ENCODE data around the gene VPS54.

Gene VPS54

GRCh38 chr2:64019083-64019974 lies at the start of gene VPS54:
VPS54 (minus strand) TSS chr2:64019428; CDS start chr2:63983999, 35,429 bp downstream.
- Mint-ChIP-seq H3K4me1 (peaks cover 35% of the 10 kb centered on the region), H3K4me3 (peak within 1 kb of the TSS; percentile 95), H3K36me3 (ENCODE audit: low read depth) (peaks cover 3% of the 10 kb centered on the region), H3K27ac (peak within 1 kb of the TSS; percentile 98), H3K27me3 (ENCODE audit: low read depth, poor library complexity) (no peaks in the 10 kb centered on the region), H3K9me3 (peaks cover 3% of the 10 kb centered on the region)
- DNase-seq: peak; percentile 77
- no peak for TF ChIP-seq CTCF (IDR thresholded peaks at IDR 0.05)

- no peaks in the 10 kb centered on the region for H3K36me3 Mint-ChIP-seq (ENCODE audit: low read depth)
- H3K27ac Mint-ChIP-seq: no peak overlapping the region
- peaks cover 2% of the 10 kb centered on the region for H3K27me3 Mint-ChIP-seq (ENCODE audit: low read depth, poor library complexity)
- no peaks in the 10 kb centered on the region for H3K9me3 Mint-ChIP-seq
- TF ChIP-seq CTCF (IDR thresholded peaks at IDR 0.05): no peak
- H3K4me1 Mint-ChIP-seq: no peaks in the 10 kb centered on the region
- DNase-seq: no peak
- H3K4me3 Mint-ChIP-seq: no peak overlapping the region
Observed at GRCh38 chr2:64067326-64067725, 48.1 kb upstream of the VPS54 start.

GRCh38 chr2:64065516-64065915 lies 46.3 kb upstream of the VPS54 start:
- Mint-ChIP-seq H3K4me3 (no peak overlapping the region), H3K36me3 (ENCODE audit: low read depth) (no peaks in the 10 kb centered on the region), H3K27ac (peak overlapping the region; percentile 68), H3K9me3 (no peaks in the 10 kb centered on the region), H3K4me1 (no peaks in the 10 kb centered on the region), H3K27me3 (ENCODE audit: low read depth, poor library complexity) (peaks cover 2% of the 10 kb centered on the region)
- TF ChIP-seq CTCF (IDR thresholded peaks at IDR 0.05): no peak
- no peak for DNase-seq

GRCh38 chr2:64063924-64064331 lies 44.7 kb upstream of the VPS54 start:
- Mint-ChIP-seq H3K27me3 (ENCODE audit: low read depth, poor library complexity) (peaks cover 2% of the 10 kb centered on the region), H3K4me1 (no peaks in the 10 kb centered on the region), H3K27ac (peak overlapping the region; percentile 9), H3K9me3 (no peaks in the 10 kb centered on the region), H3K36me3 (ENCODE audit: low read depth) (no peaks in the 10 kb centered on the region), H3K4me3 (no peak overlapping the region)
- no peak for TF ChIP-seq CTCF (IDR thresholded peaks at IDR 0.05)
- DNase-seq: no peak

- peaks cover 2% of the 10 kb centered on the region for H3K27me3 Mint-ChIP-seq (ENCODE audit: low read depth, poor library complexity)
- no peak for TF ChIP-seq CTCF (IDR thresholded peaks at IDR 0.05)
- H3K27ac Mint-ChIP-seq: no peak overlapping the region
Observed at GRCh38 chr2:64063454-64063853, 44.2 kb upstream of the VPS54 start.

GRCh38 chr2:64062840-64063239 lies 43.6 kb upstream of the VPS54 start:
- Mint-ChIP-seq H3K4me3 (no peak overlapping the region), H3K36me3 (ENCODE audit: low read depth) (no peaks in the 10 kb centered on the region), H3K27ac (no peak overlapping the region), H3K4me1 (no peaks in the 10 kb centered on the region), H3K27me3 (ENCODE audit: low read depth, poor library complexity) (peaks cover 2% of the 10 kb centered on the region), H3K9me3 (no peaks in the 10 kb centered on the region)
- no peak for DNase-seq
- TF ChIP-seq CTCF (IDR thresholded peaks at IDR 0.05): no peak

More at GRCh38 chr2:64063454-64063853, 44.2 kb upstream of the VPS54 start:
- H3K9me3 Mint-ChIP-seq: no peaks in the 10 kb centered on the region
- no peak for DNase-seq
- H3K4me3 Mint-ChIP-seq: no peak overlapping the region
- no peaks in the 10 kb centered on the region for H3K36me3 Mint-ChIP-seq (ENCODE audit: low read depth)
- no peaks in the 10 kb centered on the region for H3K4me1 Mint-ChIP-seq

Measured in nephron progenitor cell (in vitro differentiated cells).